Left hindlimb (tissue), 1 donor: ENCODE results near the gene FARP1.

Experiments used
- DNase-seq: peaks from one replicate; pipeline ENCODE4 v3.0.0-alpha.2; 2018

The FARP1 gene

GRCh38 chr13:98470920-98471319, 328.0 kb downstream of the FARP1 start:
- no peak for DNase-seq

GRCh38 chr13:98471934-98472333, 329.0 kb downstream of the FARP1 start:
- no peak for DNase-seq

GRCh38 chr13:98473135-98473787, 330.4 kb downstream of the FARP1 start:
- no peak for DNase-seq

GRCh38 chr13:98473788-98474144, 330.9 kb downstream of the FARP1 start:
- DNase-seq: no peak

GRCh38 chr13:98474292-98474691, 331.4 kb downstream of the FARP1 start:
- no peak for DNase-seq

- DNase-seq: no peak
Observed at GRCh38 chr13:98474761-98475160, 331.9 kb downstream of the FARP1 start.

- DNase-seq: peak; percentile 53
Observed at GRCh38 chr13:98475522-98475921, 332.6 kb downstream of the FARP1 start.

- no peak for DNase-seq
Observed at GRCh38 chr13:98476106-98476505, 333.2 kb downstream of the FARP1 start.

GRCh38 chr13:98476538-98476966, 333.7 kb downstream of the FARP1 start:
- no peak for DNase-seq

- no peak for DNase-seq
Observed at GRCh38 chr13:98478189-98479129, 335.6 kb downstream of the FARP1 start.

GRCh38 chr13:98479496-98480003, 336.7 kb downstream of the FARP1 start:
- no peak for DNase-seq

GRCh38 chr13:98480915-98481877, 338.3 kb downstream of the FARP1 start:
- no peak for DNase-seq

- peak; percentile 84 for DNase-seq
Observed at GRCh38 chr13:98482476-98483444, 339.9 kb downstream of the FARP1 start.

- no peak for DNase-seq
Observed at GRCh38 chr13:98483601-98484288, 340.9 kb downstream of the FARP1 start.

GRCh38 chr13:98484289-98485219, 341.7 kb downstream of the FARP1 start:
- DNase-seq: peak; percentile 87

GRCh38 chr13:98485561-98485960, 342.7 kb downstream of the FARP1 start:
- no peak for DNase-seq

GRCh38 chr13:98486412-98486811, 343.5 kb downstream of the FARP1 start:
- no peak for DNase-seq

- no peak for DNase-seq
Observed at GRCh38 chr13:98487016-98487415, 344.1 kb downstream of the FARP1 start.

- DNase-seq: no peak
Observed at GRCh38 chr13:98487522-98487921, 344.6 kb downstream of the FARP1 start.

- DNase-seq: no peak
Observed at GRCh38 chr13:98488736-98489135, 345.8 kb downstream of the FARP1 start.
